ENCODE data around the gene UBASH3B. TPM values are rescaled to one million over a fixed set of nuclear protein-coding genes. Genes with fewer than 3 reads are reported as not detected.
A peak's percentile ranks its signal among the peaks of the same experiment; 100 is the strongest.

UBASH3B gene
- total RNA-seq, 1 experiment from 2014 or later, result 31.6 TPM

DNA sequence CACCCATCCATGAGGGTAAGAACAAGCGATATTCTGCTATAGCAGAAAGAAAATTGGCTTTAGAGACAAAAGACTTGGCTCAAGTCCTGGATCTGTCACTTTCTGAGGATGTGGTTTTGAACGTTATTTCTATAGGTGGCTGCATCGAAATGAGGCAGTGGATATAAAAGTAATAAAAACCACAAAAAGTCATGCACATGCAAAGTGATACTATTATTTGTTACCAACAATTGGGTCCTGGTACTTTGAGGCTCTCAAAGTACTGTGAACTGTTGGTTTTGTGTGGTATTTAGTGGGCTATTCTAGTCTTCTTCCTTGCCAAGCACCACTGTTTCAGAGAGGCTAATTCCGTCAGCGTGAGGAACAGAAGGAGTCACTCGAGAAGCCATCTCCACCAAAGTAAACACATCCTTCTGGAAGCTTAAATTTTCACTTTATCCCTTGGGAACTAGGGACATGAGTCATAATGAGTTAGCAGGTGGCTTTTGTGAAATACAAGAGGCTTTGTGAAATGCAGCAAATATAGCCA is 13.1 kb downstream of the UBASH3B start:
- in situ Hi-C loops (cut with HindIII; ENCODE audit: low pct_unique_long_range_greater_than_20kb, low sequenced_read_pairs), result no loop called here

DNA sequence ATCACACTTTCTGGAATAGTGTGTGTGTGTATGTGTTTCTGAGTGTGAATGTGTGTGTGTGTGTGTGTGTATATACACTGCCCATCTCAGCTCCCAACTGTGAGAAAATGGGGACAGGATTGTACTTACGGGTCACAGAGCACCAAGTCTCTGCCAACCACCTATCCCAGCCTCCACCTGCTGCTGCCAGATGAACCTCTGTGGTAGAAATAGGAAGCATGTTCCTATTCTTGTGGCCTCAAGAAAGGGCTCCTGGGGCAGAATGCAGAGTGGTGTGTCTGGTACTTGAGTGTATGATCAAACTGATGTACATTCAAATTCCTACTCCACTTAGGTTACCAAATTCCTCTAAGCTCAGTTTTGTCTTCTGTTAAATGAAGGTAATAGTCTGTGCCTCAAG is 14.6 kb downstream of the UBASH3B start:
- in situ Hi-C loops (cut with HindIII; ENCODE audit: low pct_unique_long_range_greater_than_20kb, low sequenced_read_pairs), result no loop called here
- DNase-seq (ENCODE audit: low read depth), result no peak

More for the DNA sequence above, 13.1 kb downstream of the UBASH3B start:
- peak; percentile 64 for DNase-seq (ENCODE audit: low read depth)

- in situ Hi-C loops (cut with HindIII; ENCODE audit: low pct_unique_long_range_greater_than_20kb, low sequenced_read_pairs), result no loop called here
- no peak for DNase-seq (ENCODE audit: low read depth)
Measured at GRCh38 chr11:122671400-122671891, 15.9 kb downstream of the UBASH3B start.

DNA sequence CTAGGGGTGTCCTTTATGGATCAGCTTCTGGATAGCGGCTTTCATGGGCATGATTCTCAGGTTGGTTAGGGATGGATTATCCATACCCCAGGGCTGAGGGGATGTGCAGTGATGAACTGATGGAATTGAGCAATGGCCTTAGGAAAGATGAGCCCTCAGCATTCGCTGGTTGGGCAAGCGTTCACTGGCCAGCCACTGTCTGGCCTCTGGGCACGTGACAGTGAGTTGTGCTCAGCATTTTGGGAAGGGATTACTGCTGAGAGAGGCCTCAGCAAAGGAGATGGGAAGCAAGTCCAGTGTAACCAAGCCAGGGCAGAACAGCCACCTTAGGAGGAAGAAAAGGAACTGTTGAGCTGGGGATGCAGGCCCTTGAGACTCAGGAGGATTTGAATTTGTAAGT is 17.4 kb downstream of the UBASH3B start:
- in situ Hi-C loops (cut with HindIII; ENCODE audit: low pct_unique_long_range_greater_than_20kb, low sequenced_read_pairs), result no loop called here
- no peak for DNase-seq (ENCODE audit: low read depth)

- DNase-seq (ENCODE audit: low read depth), result no peak
- in situ Hi-C loops (cut with HindIII; ENCODE audit: low pct_unique_long_range_greater_than_20kb, low sequenced_read_pairs), result no loop called here
Measured at GRCh38 chr11:122673701-122674100, 18.2 kb downstream of the UBASH3B start.

GRCh38 chr11:122676638-122677037 is 21.1 kb downstream of the UBASH3B start:
- in situ Hi-C loops (cut with HindIII; ENCODE audit: low pct_unique_long_range_greater_than_20kb, low sequenced_read_pairs), result no loop called here
- peak; percentile 31 for DNase-seq (ENCODE audit: low read depth)

DNA sequence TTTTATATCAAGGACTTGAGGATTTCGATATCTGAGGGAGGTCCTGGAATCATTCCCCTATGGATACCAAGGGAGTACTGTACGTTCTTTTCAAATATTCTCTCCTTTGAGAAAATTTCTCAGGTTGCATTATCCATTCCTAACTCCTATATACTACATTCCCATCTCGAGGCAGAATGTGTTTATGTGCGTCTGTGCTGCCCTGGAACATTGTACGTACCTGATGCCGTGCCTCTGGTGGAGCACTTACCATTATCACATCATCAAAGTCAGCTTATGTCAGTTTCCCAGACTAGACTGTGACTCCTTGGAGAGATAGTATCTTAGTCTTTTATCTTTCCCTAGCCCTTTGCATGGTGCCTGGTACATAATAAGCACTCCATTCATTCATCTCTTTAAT is 21.7 kb downstream of the UBASH3B start:
- no peak for DNase-seq (ENCODE audit: low read depth)
- in situ Hi-C loops (cut with HindIII; ENCODE audit: low pct_unique_long_range_greater_than_20kb, low sequenced_read_pairs), result no loop called here

- in situ Hi-C loops (cut with HindIII; ENCODE audit: low pct_unique_long_range_greater_than_20kb, low sequenced_read_pairs), result no loop called here
- no peak for DNase-seq (ENCODE audit: low read depth)
Measured at GRCh38 chr11:122678406-122678805, 22.9 kb downstream of the UBASH3B start.

DNA sequence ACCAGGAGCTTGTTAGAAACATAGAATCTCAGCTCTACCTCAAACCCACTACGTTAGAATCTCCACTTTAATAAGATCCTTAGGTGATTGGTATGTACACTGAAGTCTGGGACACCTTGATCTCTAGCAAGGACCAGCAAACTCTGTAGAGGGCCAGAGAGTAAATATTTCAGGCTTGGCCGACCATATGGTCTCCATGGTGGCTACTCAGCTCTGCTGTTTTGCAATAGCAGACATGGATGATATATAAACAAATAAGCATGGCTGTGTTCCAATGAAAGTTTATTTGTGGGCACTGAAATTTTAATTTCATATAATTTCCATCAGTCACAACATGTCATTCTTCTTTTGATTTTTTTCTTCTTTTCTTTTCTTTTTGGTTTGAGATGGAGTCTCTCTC is 23.9 kb downstream of the UBASH3B start:
- no peak for DNase-seq (ENCODE audit: low read depth)
- in situ Hi-C loops (cut with HindIII; ENCODE audit: low pct_unique_long_range_greater_than_20kb, low sequenced_read_pairs), result no loop called here

GRCh38 chr11:122681070-122681469 is 25.5 kb downstream of the UBASH3B start:
- in situ Hi-C loops (cut with HindIII; ENCODE audit: low pct_unique_long_range_greater_than_20kb, low sequenced_read_pairs), result no loop called here
- no peak for DNase-seq (ENCODE audit: low read depth)

GRCh38 chr11:122681735-122682134 is 26.2 kb downstream of the UBASH3B start:
- in situ Hi-C loops (cut with HindIII; ENCODE audit: low pct_unique_long_range_greater_than_20kb, low sequenced_read_pairs), result no loop called here
- no peak for DNase-seq (ENCODE audit: low read depth)

GRCh38 chr11:122682464-122682863 is 26.9 kb downstream of the UBASH3B start:
- in situ Hi-C loops (cut with HindIII; ENCODE audit: low pct_unique_long_range_greater_than_20kb, low sequenced_read_pairs), result no loop called here
- no peak for DNase-seq (ENCODE audit: low read depth)

DNA sequence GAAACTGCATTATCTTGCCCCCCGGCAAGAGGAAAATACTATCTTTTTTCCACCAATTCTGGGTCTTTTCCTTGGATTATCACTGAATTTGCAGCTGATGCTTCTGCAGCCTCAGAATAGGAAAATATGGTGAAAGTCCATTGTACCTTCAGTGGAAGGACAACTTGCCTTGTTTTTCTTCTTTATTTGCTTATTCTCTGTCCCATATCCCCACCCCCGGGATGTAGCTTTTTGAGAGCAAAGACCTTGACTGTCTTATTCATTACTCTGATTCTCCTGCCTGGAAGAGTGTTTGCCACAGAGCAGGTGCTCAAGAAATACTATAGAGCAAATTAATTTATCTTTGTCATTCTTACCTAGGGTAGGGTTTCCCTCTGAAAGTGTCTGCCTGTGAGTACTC is 29.5 kb downstream of the UBASH3B start:
- in situ Hi-C loops (cut with HindIII; ENCODE audit: low pct_unique_long_range_greater_than_20kb, low sequenced_read_pairs), result no loop called here
- no peak for DNase-seq (ENCODE audit: low read depth)

- in situ Hi-C loops (cut with HindIII; ENCODE audit: low pct_unique_long_range_greater_than_20kb, low sequenced_read_pairs), result no loop called here
- DNase-seq (ENCODE audit: low read depth), result peak; percentile 90
Measured at GRCh38 chr11:122686111-122686510, 30.6 kb downstream of the UBASH3B start.

- in situ Hi-C loops (cut with HindIII; ENCODE audit: low pct_unique_long_range_greater_than_20kb, low sequenced_read_pairs), result no loop called here
- no peak for DNase-seq (ENCODE audit: low read depth)
Measured at GRCh38 chr11:122690384-122690783, 34.9 kb downstream of the UBASH3B start.

- DNase-seq (ENCODE audit: low read depth), result no peak
Measured at GRCh38 chr11:122690801-122691548, 35.5 kb downstream of the UBASH3B start.

DNA sequence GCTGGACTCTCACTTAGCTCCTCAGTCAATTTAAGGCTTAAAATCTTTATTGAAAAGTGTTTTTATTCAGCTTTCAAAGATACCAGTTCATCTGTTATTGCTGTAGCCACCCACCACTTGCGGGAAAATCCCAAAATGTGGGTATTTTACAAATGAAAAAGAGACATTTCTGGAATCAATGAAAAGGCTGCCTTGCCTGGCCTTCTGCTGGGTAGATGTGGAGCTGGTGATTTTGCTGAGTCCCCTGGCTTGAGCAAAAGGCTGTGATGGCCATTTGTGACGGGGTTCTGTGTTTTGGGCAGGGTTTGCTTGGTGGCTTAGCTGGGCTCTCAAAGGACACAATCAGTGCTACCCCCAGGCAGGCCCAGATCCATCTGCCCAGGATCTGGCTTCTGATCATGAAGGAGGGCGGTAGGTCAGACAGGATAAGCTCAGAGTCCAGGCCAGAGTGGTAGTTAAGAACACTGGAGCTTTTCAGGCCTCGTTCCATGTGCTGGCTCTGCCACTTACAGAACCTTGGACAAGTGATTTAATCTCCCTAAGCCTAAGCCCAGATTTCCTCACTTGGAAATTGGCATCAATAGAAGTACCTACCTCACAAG is 36.1 kb downstream of the UBASH3B start:
- in situ Hi-C loops (cut with HindIII; ENCODE audit: low pct_unique_long_range_greater_than_20kb, low sequenced_read_pairs), result no loop called here
- DNase-seq (ENCODE audit: low read depth), result no peak

More at GRCh38 chr11:122690801-122691548, 35.5 kb downstream of the UBASH3B start:
- in situ Hi-C loops (cut with HindIII; ENCODE audit: low pct_unique_long_range_greater_than_20kb, low sequenced_read_pairs), result no loop called here

DNA sequence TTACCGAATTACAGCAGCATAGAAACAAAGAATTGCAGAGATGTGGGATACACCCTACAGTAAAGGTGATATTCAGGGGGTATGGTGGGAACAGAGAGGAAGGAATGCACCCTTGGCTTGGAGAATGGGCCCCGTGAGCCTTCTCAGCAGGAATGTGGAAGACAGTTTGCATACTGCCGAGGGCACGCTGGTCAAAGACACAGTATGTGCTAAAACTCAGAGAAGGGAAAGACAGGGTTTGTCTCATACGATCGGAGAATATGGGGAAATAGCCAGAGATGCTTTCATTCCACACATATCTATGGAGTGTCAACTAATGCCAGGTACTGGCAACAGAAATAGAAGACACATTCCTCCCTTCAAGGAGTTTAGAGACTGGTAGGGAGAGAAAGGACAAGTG is 36.9 kb downstream of the UBASH3B start:
- no peak for DNase-seq (ENCODE audit: low read depth)
- in situ Hi-C loops (cut with HindIII; ENCODE audit: low pct_unique_long_range_greater_than_20kb, low sequenced_read_pairs), result no loop called here

DNA sequence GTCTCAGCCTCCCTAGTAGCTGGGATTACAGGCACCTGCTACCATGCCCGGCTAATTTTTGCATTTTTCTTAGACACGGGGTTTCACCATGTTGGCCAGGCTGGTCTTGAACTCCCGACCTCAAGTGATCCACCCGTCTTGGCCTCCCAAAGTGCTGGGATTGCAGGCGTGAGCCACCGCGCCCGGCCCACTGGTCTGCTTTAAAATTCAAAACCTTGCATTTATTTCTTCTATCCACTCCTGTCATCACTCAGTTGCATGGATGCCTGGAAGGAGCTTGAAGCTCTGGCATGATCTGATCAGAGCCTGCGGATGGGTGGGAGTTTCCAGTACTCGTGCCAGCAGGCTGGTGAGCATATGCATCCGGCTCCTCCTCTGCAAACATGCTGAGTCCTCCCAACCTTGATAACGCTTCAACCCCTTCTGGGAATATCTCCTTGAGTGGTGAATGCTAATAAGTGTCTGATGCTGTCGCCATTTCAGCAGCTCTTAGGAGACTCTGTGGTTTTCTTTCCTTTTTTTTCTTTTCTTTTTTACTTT is 39.6 kb downstream of the UBASH3B start:
- DNase-seq (ENCODE audit: low read depth), result no peak
- in situ Hi-C loops (cut with HindIII; ENCODE audit: low pct_unique_long_range_greater_than_20kb, low sequenced_read_pairs), result no loop called here
